Right ventricle myocardium inferior (tissue), 1 donor: ENCODE results near the gene USP15. TPM values are rescaled to one million over a fixed set of nuclear protein-coding genes. Genes with fewer than 3 reads are reported as not detected.

Experiments used
- ATAC-seq: fragments of 200-7000 bp; cut with Tn5 transposase; one replicate; pipeline ENCODE4 v1.9.1; 2020; ENCODE audit warnings: mild to moderate bottlenecking, moderate library complexity
- DNase-seq: peaks from one replicate; pipeline ENCODE4 v3.0.0; 2021; ENCODE audit errors: missing footprints
- intact Hi-C: fragments of 100-400 bp; cut with DNase I; formaldehyde crosslinking; loops from one replicate; pipeline ENCODE4 v1.11.0; 2022
- long read RNA-seq: library from polyadenylated mRNA; unstranded; transcript quantifications from one replicate; pipeline ENCODE4 v2.0.0, GENCODE V29; 2021
- total RNA-seq: library from RNA; stranded (reverse); fragmentation: NEBNext Ultra II Directional; extraction: Animal tissue kit (Norgen Biotek cat#: 25700); gene quantifications from one replicate; pipeline ENCODE4 v1.2.1, GENCODE V29; 2021
- donor health status: DM: no; HTN: yes; CAD: no; lungs with severe emphysema.

The USP15 gene
- total RNA-seq, result 50.7 TPM
- long read RNA-seq, full-length matches to known transcripts, result 14 of 22 reads
- long read RNA-seq, partial matches to known transcripts, result 0 of 22 reads
- long read RNA-seq, other reads (novel, unspliced or antisense), result 8 of 22 reads

GRCh38 chr12:62259993-62260732 is at the start of gene USP15:
USP15 (plus strand) TSS chr12:62260404; CDS start chr12:62260415, 11 bp downstream.
- peak; percentile 98 for ATAC-seq
- intact Hi-C loops, result loop anchor here (5.0 kb wide), 2 partner anchors 57 to 112 kb away; no protein-coding TSS in a partner anchor
- DNase-seq, result peak; percentile 98

DNA sequence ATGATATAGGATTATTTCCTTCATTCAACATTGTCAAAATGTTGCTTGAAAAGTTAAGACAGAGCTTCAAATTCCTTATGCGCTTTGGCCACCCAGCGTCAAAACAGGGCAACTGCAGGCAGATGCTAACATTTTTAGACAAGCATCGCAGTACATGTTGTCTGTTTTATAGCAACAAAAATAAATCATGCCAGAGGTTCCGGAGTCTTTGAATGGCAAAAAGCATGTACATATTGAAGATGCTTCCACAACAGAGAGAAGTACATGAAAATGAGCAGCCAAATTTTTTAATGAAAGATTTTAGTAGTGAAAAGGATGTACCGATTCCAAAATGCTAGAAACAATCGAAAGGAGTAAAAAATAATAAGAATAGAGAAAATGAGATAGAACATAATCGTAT is 49.8 kb upstream of the USP15 start:
- intact Hi-C loops, result no loop called here
- DNase-seq (no peak), ATAC-seq (no peak)

- no peak for DNase-seq
- intact Hi-C loops, result no loop called here
- no peak for ATAC-seq
These were observed 48.7 kb upstream of the USP15 start for GRCh38 chr12:62211510-62211909.

- no peak for ATAC-seq
- no peak for DNase-seq
- intact Hi-C loops, result no loop called here
These were observed 45.4 kb upstream of the USP15 start for GRCh38 chr12:62214846-62215245.

DNA sequence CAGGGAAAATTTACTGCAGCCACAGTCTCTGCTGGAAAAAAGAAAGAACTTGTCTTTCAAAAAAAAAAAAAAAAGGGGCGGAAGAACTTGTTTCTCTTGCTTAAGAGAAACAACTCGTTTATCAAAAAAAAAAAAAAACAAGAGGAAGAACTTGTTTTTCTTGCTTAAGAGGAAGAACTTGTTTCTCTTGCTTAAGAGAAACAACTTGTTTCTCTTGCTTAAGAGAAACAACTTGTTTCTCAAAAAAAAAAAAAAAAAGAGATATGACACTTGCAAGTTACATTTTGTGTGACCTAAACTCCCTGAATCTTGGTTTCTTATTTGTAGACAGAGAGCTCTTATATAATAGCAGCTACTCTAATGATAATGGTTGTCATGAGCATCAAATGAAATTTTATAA is 44.7 kb upstream of the USP15 start:
- intact Hi-C loops, result no loop called here
- DNase-seq (no peak), ATAC-seq (no peak)

DNA sequence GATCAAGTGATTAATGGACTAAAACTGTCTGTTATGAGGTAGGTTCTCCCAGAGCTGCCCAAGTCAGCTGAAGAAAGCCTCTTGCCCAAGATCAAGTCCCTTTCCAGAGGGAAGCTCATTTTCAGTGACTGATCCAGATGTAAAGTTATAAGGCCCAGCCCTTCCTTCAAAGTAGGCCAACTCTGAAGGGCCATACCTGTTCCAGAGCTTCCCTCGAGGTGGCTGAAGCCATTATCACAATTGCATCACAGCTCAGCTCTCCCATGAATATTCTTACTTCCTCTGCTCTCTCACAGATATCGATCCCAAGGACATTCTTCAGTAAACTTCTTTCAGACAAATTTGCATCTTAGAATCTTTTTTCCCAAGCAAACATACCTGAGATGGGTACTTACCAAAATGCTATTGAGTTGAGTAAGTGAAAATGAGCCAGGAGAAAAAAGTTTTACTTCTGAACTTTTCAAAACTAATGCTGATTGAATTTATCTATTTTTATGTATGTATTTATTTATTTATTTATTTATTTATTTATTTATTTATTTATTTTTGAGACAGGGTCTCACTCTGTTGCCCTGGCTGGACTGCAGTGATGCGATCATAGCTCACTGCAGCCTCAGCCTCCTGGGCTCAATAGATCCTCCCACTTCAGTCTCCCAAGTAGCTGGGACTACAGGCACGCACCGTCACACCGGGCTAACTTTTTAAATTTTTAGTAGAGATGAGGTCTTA is 42.6 kb upstream of the USP15 start:
- ATAC-seq (no peak), DNase-seq (no peak)
- intact Hi-C loops, result no loop called here

GRCh38 chr12:62221107-62221506 is 39.1 kb upstream of the USP15 start:
- intact Hi-C loops, result no loop called here
- no peak for ATAC-seq
- no peak for DNase-seq

DNA sequence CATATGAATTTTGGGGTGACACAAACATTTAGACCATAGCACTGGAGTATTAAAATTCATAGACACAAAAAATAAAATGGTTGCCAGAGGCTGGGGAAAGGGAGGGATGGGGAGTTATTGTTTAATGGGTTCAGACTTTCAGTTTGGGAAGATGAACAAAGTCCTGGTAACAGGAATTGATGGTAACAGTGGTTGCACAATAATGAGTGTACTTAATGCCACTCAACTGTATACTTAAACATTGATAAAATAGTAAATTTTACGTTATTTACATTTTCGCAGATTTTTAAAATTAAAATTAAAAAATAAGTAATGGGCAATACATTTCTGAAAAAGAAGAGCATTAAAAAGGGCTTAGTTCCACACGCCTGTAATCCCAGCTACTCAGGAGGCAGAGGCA is 35.6 kb upstream of the USP15 start:
- DNase-seq, result no peak
- ATAC-seq, result no peak

GRCh38 chr12:62227091-62227490 is 33.1 kb upstream of the USP15 start:
- DNase-seq (no peak), ATAC-seq (no peak)
- intact Hi-C loops, result no loop called here

More for the DNA sequence above, 35.6 kb upstream of the USP15 start:
- intact Hi-C loops, result no loop called here

DNA sequence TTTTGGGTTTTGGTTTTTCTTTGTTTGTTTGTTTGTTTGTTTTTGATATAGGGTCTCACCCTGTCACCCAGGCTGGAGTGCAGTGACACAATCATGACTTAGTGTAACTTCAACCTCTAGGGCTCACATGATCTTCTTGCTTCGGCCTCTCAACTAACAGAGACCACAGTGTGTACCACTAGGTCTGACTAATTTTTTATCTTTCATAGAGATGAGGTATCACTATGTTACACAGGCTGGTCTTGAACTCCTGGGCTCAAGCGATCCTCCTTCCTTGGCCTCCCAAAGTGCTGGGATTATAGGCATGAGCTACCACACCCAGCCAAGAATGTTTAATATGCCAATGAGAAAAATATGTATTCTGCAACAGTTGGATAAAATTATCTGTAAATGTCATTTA is 29.6 kb upstream of the USP15 start:
- intact Hi-C loops, result no loop called here
- DNase-seq (no peak), ATAC-seq (no peak)

GRCh38 chr12:62232143-62232729 is 28.0 kb upstream of the USP15 start:
- ATAC-seq (no peak), DNase-seq (no peak)
- intact Hi-C loops, result no loop called here

DNA sequence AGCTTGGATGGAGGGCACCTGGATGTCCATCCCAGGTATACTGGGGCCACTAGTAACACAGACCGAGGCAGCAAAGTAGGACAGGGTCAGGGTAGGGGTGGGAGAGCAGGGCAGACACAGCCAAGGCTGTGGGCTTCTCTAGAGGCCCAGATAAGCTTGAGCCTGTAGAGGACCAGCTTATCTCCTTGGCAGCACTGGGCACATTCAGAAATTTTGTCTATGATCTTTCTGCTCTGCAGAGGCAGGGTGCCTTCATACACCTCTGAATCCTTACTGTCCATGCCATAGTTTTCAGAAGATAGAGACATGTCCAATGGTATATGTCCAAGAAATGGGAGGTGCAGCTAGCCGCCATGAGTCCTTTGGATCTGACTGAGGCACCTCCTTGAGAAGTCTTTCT is 26.4 kb upstream of the USP15 start:
- no peak for DNase-seq
- ATAC-seq, result no peak
- intact Hi-C loops, result no loop called here

- ATAC-seq (no peak), DNase-seq (no peak)
- intact Hi-C loops, result no loop called here
These were observed 20.6 kb upstream of the USP15 start for GRCh38 chr12:62239571-62239970.

DNA sequence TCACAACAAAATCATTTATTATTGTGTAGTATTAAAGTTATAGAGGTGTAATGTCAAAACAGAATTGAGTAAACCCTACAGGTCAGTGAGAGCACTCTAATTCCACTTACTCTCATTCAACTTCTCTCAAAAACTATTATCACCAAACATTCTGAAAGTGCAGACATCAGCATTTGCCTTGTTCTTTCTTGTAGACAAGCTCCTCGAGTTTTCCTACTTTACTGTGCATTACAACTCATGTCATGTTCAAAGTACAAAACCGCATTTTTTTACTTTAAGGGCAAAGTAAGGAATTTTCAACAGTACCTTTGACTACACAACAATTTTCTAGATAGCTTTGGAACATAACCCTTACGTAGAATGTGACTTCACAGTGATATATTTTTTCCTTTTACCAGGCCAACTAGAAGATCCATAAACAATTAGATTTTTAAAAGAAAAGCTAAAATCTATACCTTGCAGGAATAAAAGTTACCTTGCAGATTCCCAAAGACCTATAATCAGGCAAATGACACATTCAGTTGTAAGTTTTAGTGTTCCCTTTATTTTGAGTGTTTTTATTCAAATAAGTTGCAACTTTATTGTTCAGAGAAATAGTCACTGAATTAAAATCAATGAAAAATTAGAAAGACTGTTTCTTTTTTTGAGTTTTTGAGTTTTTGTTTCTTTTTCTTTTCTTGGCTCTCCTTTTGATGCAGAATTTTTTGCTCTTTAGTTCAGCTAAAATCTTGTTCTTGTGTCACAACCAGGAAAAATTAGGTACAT is 12.7 kb upstream of the USP15 start:
- intact Hi-C loops, result no loop called here
- ATAC-seq, result no peak

DNA sequence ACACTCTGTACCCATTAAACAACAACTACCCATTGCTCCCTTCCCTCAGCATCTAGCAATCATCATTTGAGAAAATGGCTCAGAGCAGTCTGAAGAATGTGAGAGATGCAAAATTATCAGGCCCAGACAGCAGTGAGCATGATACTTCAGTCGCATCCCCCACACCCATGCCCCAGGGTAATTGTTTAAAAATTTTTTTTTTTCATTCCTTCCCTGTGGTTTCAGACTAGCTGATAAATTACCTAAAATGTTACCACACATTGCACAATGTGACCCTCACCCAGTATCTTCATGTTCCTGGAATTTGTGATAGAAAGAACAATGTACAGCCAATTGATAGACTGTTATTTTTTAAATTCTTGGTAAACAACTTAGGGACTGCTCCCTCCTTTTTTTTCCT is 11.3 kb upstream of the USP15 start:
- intact Hi-C loops, result no loop called here
- no peak for ATAC-seq
- DNase-seq, result no peak

More for the DNA sequence above, 12.7 kb upstream of the USP15 start:
- no peak for DNase-seq

- ATAC-seq, result no peak
- no peak for DNase-seq
- intact Hi-C loops, result no loop called here
These were observed 10.8 kb upstream of the USP15 start for GRCh38 chr12:62249419-62249818.

GRCh38 chr12:62250671-62251608 is 9.3 kb upstream of the USP15 start:
- peak; percentile 67 for ATAC-seq
- intact Hi-C loops, result no loop called here
- DNase-seq, result no peak

DNA sequence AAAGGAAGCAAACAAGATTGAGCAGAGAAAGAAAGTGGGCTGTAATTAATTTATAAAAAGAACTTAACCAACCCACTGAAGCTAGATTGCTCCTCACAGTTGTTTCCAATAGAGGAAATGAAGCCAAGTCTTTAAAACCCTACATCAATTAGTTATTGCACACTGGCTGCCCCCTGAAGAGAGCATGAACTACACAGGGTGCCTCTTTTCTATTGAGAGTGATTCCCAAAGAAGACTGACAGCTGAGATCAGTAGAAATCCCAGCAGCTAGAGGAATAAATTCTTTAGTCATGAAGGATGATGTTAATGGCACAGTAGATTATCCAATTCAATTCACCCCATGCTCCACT is 8.6 kb upstream of the USP15 start:
- ATAC-seq (no peak), DNase-seq (no peak)
- intact Hi-C loops, result no loop called here
